ENCODE results near the gene CES3. TPM values are rescaled to one million over a fixed set of nuclear protein-coding genes. Genes with fewer than 3 reads are reported as not detected.

Gene CES3
- total RNA-seq, 4 donors from 2014 or later = 0.21 to 9.2 (median 0.81) TPM

DNA sequence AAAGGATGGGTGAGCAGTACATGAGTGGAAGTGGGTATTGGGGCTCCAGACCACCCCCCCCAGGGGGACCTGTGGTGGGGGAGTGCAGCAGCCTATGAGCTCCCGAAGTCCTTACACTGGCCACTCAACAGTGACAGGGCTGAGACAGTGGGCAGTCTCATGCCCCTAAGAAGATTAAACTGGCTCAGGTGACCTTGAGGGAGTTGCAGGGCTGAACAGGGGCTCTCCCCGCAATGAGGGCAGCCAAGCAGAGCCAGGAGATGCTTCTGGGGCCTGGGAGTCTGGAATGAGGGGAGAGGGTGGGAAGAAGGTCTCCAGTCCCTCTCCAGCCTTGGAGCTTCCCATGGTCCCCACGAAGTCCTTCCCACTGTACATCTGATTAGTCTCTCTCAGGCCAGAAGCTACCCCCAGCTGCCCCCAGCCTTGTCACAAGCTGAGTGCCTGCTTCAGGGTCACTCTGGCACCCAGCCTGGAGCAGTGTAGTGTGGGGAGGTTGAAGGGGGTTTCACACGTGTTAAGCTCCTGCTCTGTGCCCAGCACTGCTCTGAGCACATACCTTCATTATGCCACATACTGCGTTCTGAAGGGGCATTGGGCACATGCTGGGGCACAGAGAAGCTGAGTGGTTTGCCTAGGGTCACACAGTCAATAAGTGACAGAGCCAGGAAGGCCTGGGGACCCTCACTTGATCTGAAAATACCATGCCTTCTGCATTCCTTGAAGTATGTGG, 41.3 kb upstream of the CES3 start:
- peak overlapping the region in 1 of 4 donors; percentile 47 for H3K27ac ChIP-seq
- H3K9me3 ChIP-seq = no peaks in the 10 kb centered on the region
- peaks cover 0 to 10% (median 0%) of the 10 kb centered on the region in 3 donors for H3K36me3 ChIP-seq
- peaks cover 0 to 26% (median 0%) of the 10 kb centered on the region in 4 donors for H3K4me1 ChIP-seq
- no peak overlapping the region for H3K4me3 ChIP-seq
- no peak for DNase-seq (ENCODE audit: low spot score in 2 of 2)
- peaks cover 0 to 16% of the 10 kb centered on the region in 2 donors for H3K27me3 ChIP-seq
- TF ChIP-seq POLR2A (IDR thresholded peaks at IDR 0.05) = no peak
- TF ChIP-seq, protein P1, sequence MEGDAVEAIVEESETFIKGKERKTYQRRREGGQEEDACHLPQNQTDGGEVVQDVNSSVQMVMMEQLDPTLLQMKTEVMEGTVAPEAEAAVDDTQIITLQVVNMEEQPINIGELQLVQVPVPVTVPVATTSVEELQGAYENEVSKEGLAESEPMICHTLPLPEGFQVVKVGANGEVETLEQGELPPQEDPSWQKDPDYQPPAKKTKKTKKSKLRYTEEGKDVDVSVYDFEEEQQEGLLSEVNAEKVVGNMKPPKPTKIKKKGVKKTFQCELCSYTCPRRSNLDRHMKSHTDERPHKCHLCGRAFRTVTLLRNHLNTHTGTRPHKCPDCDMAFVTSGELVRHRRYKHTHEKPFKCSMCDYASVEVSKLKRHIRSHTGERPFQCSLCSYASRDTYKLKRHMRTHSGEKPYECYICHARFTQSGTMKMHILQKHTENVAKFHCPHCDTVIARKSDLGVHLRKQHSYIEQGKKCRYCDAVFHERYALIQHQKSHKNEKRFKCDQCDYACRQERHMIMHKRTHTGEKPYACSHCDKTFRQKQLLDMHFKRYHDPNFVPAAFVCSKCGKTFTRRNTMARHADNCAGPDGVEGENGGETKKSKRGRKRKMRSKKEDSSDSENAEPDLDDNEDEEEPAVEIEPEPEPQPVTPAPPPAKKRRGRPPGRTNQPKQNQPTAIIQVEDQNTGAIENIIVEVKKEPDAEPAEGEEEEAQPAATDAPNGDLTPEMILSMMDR (IDR thresholded peaks at IDR 0.05) = no peak
- TF ChIP-seq EP300 (IDR thresholded peaks at IDR 0.05) = no peak
- WGBS, 2 donors = 62 to 77% methylated on average over 4 to 5 of the region's 5 CpGs

DNA sequence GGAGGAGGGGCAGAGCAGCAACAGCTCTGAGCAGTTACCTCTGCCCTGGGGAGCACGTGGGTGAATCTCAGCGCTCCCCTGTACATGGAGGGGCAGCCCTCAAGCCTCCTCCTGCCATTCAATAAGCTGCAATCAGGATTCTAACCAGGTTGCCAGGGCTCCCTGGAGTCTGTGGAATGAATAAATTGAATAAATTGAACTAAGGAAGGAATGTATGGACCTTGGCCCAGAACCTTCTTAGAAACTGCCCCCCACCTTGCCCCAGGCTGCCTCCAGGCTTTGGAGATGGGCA, 40.8 kb upstream of the CES3 start:
- no peak for DNase-seq (ENCODE audit: low spot score in 2 of 2)
- no peak overlapping the region for H3K4me3 ChIP-seq
- H3K9me3 ChIP-seq = no peaks in the 10 kb centered on the region
- TF ChIP-seq POLR2A (IDR thresholded peaks at IDR 0.05) (no peak), EP300 (IDR thresholded peaks at IDR 0.05) (no peak)
- TF ChIP-seq, protein P1 (IDR thresholded peaks at IDR 0.05) = no peak
- H3K27ac ChIP-seq = peak overlapping the region in 1 of 4 donors; percentile 65
- H3K36me3 ChIP-seq = peaks cover 0 to 10% (median 0%) of the 10 kb centered on the region in 3 donors
- peaks cover 0 to 31% (median 2%) of the 10 kb centered on the region in 4 donors for H3K4me1 ChIP-seq
- WGBS, 2 donors = 34 to 64% methylated on average over 2 of the region's 2 CpGs
- H3K27me3 ChIP-seq = peaks cover 0 to 19% of the 10 kb centered on the region in 2 donors

DNA sequence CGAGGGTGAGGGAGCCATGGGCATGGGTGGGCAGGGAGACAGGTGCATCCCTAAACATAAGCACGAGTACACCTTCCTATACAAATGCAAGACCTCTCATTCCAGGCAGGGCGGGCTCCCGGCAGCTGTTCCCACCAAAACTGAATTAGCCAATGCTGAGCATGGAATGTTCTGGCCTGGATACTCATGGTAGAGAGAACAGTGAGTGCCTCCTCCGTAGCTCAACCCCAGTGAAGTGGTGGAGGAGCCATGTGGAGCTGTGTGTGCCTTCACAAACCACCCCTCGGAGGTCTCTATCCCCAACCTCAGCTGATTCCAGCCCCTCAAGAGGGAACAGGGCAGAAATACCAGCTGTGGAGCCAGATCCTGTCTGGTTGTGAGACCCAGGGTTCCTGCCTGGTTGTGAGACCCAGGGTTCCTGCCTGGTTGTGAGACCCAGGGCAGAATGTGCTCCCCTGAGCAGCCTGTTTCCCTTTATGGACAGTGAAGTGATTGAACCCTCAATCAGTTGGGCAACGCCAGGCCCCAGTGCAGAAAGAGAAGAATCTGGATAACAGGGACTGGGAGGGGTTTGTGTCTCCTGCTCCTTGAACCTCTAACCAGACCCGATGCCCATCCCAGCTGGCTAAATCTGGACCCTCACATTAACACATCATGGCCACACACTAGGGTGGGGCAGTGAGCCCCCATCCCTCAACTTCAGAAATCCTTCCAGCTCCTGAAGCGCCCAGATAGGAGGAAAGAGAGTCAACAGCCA, 40.0 kb upstream of the CES3 start:
- H3K27ac ChIP-seq = peak overlapping the region in 2 of 4 donors; percentile 55 to 65
- peaks cover 0 to 39% (median 5%) of the 10 kb centered on the region in 4 donors for H3K4me1 ChIP-seq
- 64 to 75% methylated on average over 9 of the region's 9 CpGs for WGBS, 2 donors

DNA sequence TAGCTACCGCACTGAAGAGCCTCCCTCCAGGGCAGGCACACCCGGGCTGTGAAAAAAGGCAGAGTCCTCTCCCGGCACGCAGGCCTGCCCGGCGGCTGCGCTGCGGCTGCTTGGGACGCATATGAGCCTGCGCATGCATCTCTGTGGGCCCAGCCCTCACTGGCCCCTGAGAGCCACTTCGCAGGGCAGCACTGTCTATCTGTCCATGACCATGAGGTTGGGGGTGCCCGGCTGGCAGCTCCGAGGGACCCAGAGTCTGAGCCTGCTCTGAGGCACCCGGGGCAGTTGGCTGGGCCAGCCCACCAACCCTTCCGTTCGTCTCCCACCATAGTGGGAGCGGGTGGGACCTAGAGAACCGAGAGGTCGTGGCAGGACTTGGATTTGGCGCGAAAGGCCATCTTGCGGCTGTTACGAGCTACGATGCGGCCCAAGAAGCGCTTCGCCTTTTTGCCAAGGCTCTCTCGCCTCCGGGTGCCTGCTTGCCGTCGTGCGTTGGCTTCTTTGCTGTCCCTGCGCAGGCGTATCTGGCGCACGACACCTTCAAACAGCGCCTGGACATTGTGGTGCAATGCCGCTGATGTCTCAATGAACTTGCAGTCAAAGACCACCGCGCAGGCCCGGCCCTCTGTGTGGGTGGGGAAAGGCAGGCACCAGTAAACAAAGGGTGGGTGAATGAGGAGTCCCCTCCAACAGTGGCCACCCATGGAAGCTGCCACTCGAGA, 39.2 kb upstream of the CES3 start:
- Histone ChIP-seq H3K36me3 (peaks cover 0 to 10% (median 0%) of the 10 kb centered on the region in 3 donors), H3K9me3 (no peaks in the 10 kb centered on the region), H3K4me3 (peak overlapping the region in 1 of 4 donors; percentile 65), H3K4me1 (peaks cover 0 to 45% (median 7%) of the 10 kb centered on the region in 4 donors), H3K27ac (peak overlapping the region in 2 of 4 donors; percentile 55 to 65), H3K27me3 (peaks cover 0 to 21% of the 10 kb centered on the region in 2 donors)
- 62 to 84% methylated on average over 39 to 41 of the region's 42 CpGs for WGBS, 2 donors
- TF ChIP-seq EP300 (IDR thresholded peaks at IDR 0.05) (no peak), POLR2A (IDR thresholded peaks at IDR 0.05) (no peak)
- TF ChIP-seq, protein P1 (IDR thresholded peaks at IDR 0.05) = no peak
- DNase-seq (ENCODE audit: low spot score in 2 of 2) = no peak

More for the DNA sequence above, 40.0 kb upstream of the CES3 start:
- no peak for DNase-seq (ENCODE audit: low spot score in 2 of 2)
- no peak overlapping the region for H3K4me3 ChIP-seq
- no peak for TF ChIP-seq EP300 (IDR thresholded peaks at IDR 0.05)
- TF ChIP-seq, protein P1 (IDR thresholded peaks at IDR 0.05) = no peak
- TF ChIP-seq POLR2A (IDR thresholded peaks at IDR 0.05) = no peak
- H3K9me3 ChIP-seq = no peaks in the 10 kb centered on the region
- peaks cover 0 to 21% of the 10 kb centered on the region in 2 donors for H3K27me3 ChIP-seq
- H3K36me3 ChIP-seq = peaks cover 0 to 10% (median 0%) of the 10 kb centered on the region in 3 donors
